ENCODE measurements around the gene LINGO1. TPM values are rescaled to one million over a fixed set of nuclear protein-coding genes. Genes with fewer than 3 reads are reported as not detected.

LINGO1 gene
- polyA plus RNA-seq, 2 of the 4 experiments (the other 2 are of a cell fraction): 2.2 to 3.3 TPM

GRCh38 chr15:77607111-77607893 is 25.4 kb downstream of the LINGO1 start:
- FAIRE-seq (no peak), ATAC-seq (peak; percentile 16 to 46; a peak in 3 of 6 replicates), DNase-seq (ENCODE audit: low read depth in 1 of 2, low spot score in 1 of 2) (no peak)
- ChIA-PET POLR2A (no interaction called here), CTCF (interaction anchor here (0.6 to 6.9 kb wide), 7 partner anchors 10 to 214 kb away, joined by 3 to 55 read pairs (median 26); partner anchors contain the start of gene LINGO1)
- Histone ChIP-seq H3K27ac (no peak overlapping the region), H3K4me1 (peaks cover 8% of the 10 kb centered on the region; the same call in 2 of the 3 replicates), H3K4me3 (no peak overlapping the region), H3K9me3 (no peaks in the 10 kb centered on the region), H3K4me2 (no peak overlapping the region)
- TF ChIP-seq POLR2A (IDR thresholded peaks at IDR 0.05; ENCODE audit: low read length) (no peak), ESRRA (IDR thresholded peaks at IDR 0.05; ENCODE audit: borderline replicate concordance, low read length) (no peak), HES2 (IDR thresholded peaks at IDR 0.05) (no peak), FOSL2 (IDR thresholded peaks at IDR 0.05) (no peak), FOSL2 (CRISPR knock-in tag; IDR thresholded peaks at IDR 0.05) (no peak), BCL3 (IDR thresholded peaks at IDR 0.05) (no peak), HOXA7 (CRISPR knock-in tag; IDR thresholded peaks at IDR 0.05) (no peak), CBX8 (IDR thresholded peaks at IDR 0.05) (no peak), CHD2 (IDR thresholded peaks at IDR 0.05; ENCODE audit: low read length, partially characterized antibody) (no peak), ZSCAN20 (CRISPR knock-in tag; IDR thresholded peaks at IDR 0.05) (no peak), POLR2AphosphoS2 (conservative IDR thresholded peaks at IDR 0.05; ENCODE audit: low read length) (no peak)
- 85% methylated on average over 15 of the region's 17 CpGs for WGBS (ENCODE audit: missing lambda C conversion rate)

- Histone ChIP-seq H3K9me3 (no peaks in the 10 kb centered on the region), H3K4me2 (no peak overlapping the region), H3K27ac (no peak overlapping the region), H3K4me1 (peaks cover 8% of the 10 kb centered on the region; the same call in 2 of the 3 replicates), H3K4me3 (no peak overlapping the region)
- POLR2A ChIA-PET: no interaction called here
- no peak for FAIRE-seq
- WGBS (ENCODE audit: missing lambda C conversion rate): 84% methylated on average over 16 of the region's 16 CpGs
- DNase-seq (ENCODE audit: low read depth in 1 of 2, low spot score in 1 of 2): no peak
- TF ChIP-seq CHD2 (IDR thresholded peaks at IDR 0.05; ENCODE audit: low read length, partially characterized antibody) (no peak), NR3C1 (IDR thresholded peaks at IDR 0.05) (no peak), GATA3 (IDR thresholded peaks at IDR 0.05; ENCODE audit: borderline replicate concordance) (no peak), MAX (IDR thresholded peaks at IDR 0.05) (no peak), TP53 (CRISPR knock-in tag; IDR thresholded peaks at IDR 0.05) (no peak), HES2 (IDR thresholded peaks at IDR 0.05) (no peak), CHD4 (IDR thresholded peaks at IDR 0.05; ENCODE audit: borderline replicate concordance) (no peak), JUN (IDR thresholded peaks at IDR 0.05) (no peak), KDM5A (IDR thresholded peaks at IDR 0.05) (no peak), NPAS2 (CRISPR knock-in tag; IDR thresholded peaks at IDR 0.05; ENCODE audit: borderline replicate concordance) (no peak), HEYL (CRISPR knock-in tag; IDR thresholded peaks at IDR 0.05) (no peak), HOXB5 (CRISPR knock-in tag; IDR thresholded peaks at IDR 0.05) (no peak), MYC (IDR thresholded peaks at IDR 0.05; ENCODE audit: borderline replicate concordance, low read length) (no peak), RAD21 (conservative IDR thresholded peaks at IDR 0.05 in 1 of 2, IDR thresholded peaks at IDR 0.05 in 1 of 2) (no peak), EP300 (IDR thresholded peaks at IDR 0.05) (no peak), BCL3 (IDR thresholded peaks at IDR 0.05) (no peak), CBX8 (IDR thresholded peaks at IDR 0.05) (no peak), HOXA7 (CRISPR knock-in tag; IDR thresholded peaks at IDR 0.05) (no peak), CBX2 (IDR thresholded peaks at IDR 0.05; ENCODE audit: borderline replicate concordance, low read depth) (no peak)
- no peak for ATAC-seq
- CTCF ChIA-PET: interaction anchor here (0.6 to 6.9 kb wide), 5 partner anchors 11 to 215 kb away, joined by 3 to 55 read pairs (median 26); partner anchors contain the start of gene LINGO1
Observed at GRCh38 chr15:77606142-77607034, 26.3 kb downstream of the LINGO1 start.
